ENCODE data around the gene GRM1.

GRM1 gene

DNA sequence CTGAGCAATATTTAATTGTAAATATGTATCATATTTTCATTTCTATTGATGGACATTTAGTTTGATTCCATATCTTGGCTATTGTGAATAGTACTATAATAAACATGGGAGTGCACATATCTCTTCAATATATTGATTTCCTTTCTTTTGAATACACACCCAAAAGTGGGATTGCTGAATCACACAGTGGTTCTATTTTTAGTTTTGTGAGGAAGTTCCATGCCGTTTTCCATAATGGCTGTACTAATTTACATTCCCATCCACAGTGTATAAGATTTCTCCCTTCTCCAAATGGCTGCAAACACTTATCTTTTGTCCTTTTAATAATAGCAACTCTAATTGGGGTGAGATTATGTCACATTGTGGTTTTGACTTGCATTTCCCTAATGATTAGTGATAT lies 428.0 kb downstream of the GRM1 start:
- no peak for DNase-seq (ENCODE audit: low read depth, low spot score)

DNA sequence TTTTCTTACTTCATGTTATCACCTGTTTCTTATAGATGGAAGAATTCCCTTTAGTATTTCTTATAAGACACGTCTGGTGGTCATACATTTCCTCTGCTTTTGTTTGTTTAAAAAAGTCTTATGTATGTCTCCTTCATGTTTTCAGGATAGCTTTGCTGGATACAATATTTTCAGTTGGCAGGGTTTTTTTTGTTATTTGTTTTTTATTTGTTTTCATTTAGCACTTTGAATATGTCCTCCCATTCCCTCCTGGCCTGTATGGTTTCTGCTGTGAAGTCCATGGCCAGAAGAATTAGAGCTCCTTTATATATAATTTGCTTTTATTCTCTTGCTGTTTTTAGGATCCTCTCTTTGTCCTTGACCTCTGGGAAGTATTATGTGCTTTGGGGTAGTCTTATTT lies 432.1 kb downstream of the GRM1 start:
- DNase-seq (ENCODE audit: low read depth, low spot score), result no peak

DNA sequence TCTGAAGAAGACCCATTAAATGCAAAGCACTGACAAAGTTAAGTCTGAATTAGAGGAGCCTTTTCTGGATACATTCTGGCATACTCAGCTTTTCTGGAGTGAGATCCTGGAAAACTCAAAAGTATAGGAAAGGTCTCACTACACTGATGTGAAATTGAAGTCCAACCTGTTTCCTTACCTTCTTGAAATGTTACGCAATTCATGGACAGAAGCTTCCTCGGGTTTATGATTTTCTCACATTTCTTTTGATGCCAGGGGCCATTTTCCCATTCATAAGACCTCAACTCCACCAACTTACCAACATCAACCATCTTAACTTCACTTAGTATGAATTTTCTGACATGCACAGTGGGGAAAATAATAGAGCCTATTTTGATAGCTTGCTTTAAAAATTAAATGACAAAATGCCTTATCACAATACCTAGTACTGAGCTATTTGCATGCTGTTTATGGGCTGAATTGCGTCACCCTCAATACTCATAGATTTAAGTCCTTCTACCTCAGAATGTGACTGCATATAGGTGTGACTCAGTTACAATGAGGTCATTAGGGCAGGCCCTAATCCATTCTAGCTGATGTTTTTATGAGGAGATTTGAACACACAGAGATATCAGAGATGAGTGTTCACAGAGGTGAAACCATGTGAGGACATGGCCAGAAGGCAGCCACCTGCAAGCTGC lies 441.4 kb downstream of the GRM1 start:
- no peak for DNase-seq (ENCODE audit: low read depth, low spot score)

DNA sequence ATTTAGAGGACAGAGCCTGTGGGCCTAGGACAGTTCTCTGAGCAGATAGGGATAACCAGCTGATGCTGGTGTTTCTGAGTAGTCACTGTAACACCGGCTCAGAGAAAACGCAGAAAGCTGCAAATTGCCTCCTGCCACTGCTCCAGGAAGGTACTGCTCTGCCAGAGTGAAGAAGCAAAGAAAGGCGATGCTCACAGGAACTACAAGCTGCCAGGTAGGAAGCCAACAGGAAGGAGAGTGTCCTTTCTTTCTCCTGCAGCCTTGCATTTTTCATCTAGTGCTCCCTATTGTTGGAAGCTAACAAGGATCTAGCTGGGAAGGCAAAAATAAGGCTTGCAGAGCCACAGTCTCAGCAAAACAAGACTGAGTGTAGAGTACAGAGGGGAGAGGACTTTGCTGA lies 444.1 kb downstream of the GRM1 start:
- DNase-seq (ENCODE audit: low read depth, low spot score), result no peak

DNA sequence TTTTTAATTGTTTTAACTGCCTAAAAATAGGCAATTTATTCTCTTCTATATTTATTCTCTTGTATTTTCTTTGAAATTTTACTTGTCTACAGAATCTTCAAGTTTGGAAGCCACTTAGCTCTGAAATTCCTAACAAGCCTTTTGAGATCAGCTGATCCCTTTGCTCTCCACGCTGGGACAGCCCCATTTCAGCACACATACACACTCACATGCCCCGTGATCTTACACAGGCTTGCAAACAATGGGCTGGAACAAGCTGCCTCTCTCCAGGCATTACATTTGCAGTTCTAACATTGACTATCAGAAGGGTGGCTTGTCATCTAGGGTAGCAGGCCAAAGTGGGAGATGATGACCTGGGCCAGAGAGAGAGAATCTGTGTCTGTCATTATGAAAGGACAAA lies 452.7 kb downstream of the GRM1 start:
- DNase-seq (ENCODE audit: low read depth, low spot score), result no peak

DNA sequence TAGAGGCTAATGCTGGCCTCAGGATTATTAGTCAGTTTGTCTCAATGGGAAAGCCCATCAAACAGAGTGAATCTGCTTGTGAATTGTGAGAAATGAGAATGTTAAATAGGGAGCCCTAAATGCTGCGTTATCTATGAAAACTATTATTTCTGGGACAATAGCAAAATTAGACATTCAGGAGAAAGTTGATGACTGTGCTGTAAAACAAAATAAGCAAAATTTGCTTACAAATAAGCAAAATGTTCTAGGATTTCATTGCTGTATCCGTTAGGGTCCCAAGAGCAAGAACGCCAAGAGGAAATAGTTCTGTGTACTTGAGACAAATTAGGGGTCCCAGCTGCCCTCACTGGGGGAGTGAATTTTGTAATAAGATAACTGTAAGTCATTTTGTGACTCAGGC lies 455.5 kb downstream of the GRM1 start:
- no peak for DNase-seq (ENCODE audit: low read depth, low spot score)
